GM12878 (cell line): Measurements from ENCODE around the gene SELENOO. TPM values are rescaled to one million over a fixed set of nuclear protein-coding genes. Genes with fewer than 3 reads are reported as not detected.

Source experiments
- CHD4 ChIP-seq: fragments of 200-600 bp; sonication (generic); IDR thresholded peaks from 2 replicates; pipeline ENCODE4 v1.6.1; 2016; ENCODE audit warnings: mild to moderate bottlenecking
- GATAD2B ChIP-seq: fragments of 450-650 bp; conservative IDR thresholded peaks from 2 replicates; pipeline ENCODE4 v1.6.1; 2017; ENCODE audit warnings: low read depth, mild to moderate bottlenecking, moderate library complexity
- IKZF1 ChIP-seq: fragments of 450-650 bp; conservative IDR thresholded peaks from 2 replicates; pipeline ENCODE4 v1.6.1; 2017; ENCODE audit warnings: antibody characterized with exemption, mild to moderate bottlenecking
- KDM1A ChIP-seq: fragments of 200-600 bp; sonication (generic); IDR thresholded peaks from 2 replicates; pipeline ENCODE4 v1.6.1; 2016; ENCODE audit warnings: borderline replicate concordance
- SIN3A ChIP-seq: IDR thresholded peaks from 2 replicates; pipeline ENCODE4 v1.6.1; 2012; ENCODE audit warnings: low read depth, low read length, improper control_type of control experiment
- YBX1 ChIP-seq: fragments of 450-650 bp; IDR thresholded peaks from 2 replicates; pipeline ENCODE4 v1.6.1; 2016; ENCODE audit warnings: antibody characterized with exemption
- ZZZ3 ChIP-seq: IDR thresholded peaks from 2 replicates; pipeline ENCODE4 v1.6.1; 2011; ENCODE audit warnings: low read depth; ENCODE audit not compliant: control insufficient read depth, insufficient read length
- polyA plus RNA-seq, 11 experiments: library from polyadenylated mRNA; depleted of rRNA in 4 of 11; unstranded in 6 of 11; stranded (reverse) in 5 of 11; fragments of >200 nt; fragmentation: Nextera tagmentation in 4 of 11; fragmentation: Illumina TruSeq in 1 of 11; extraction: Ambion mirVana in 4 of 11; extraction: Trizol in 1 of 11; gene quantifications; 1 replicate in 1 of 11; 2 replicates in 10 of 11; pipeline versions ENCODE4 v1.2.1 to v1.2.3, GENCODE V29; 2011 to 2016; ENCODE audit warnings: inconsistent platforms in 2 of 11, missing spikeins in 2 of 11, low read depth in 1 of 11
- total RNA-seq, 4 experiments: library from RNA; depleted of rRNA in 3 of 4; stranded (reverse); fragments of >200 nt in 3 of 4; fragmentation: Illumina TruSeq in 1 of 4; extraction: Trizol in 1 of 4; gene quantifications; 2 replicates each; pipeline versions ENCODE4 v1.2.1 to v1.2.3, GENCODE V29; 2013 to 2021
- TF ChIP-seq, protein P1 (sequence below): fragments of 450-650 bp; IDR thresholded peaks from 2 replicates; pipeline ENCODE4 v1.6.1; 2016; ENCODE audit warnings: mild to moderate bottlenecking
- TF ChIP-seq, protein P2 (sequence below): fragments of 450-650 bp; IDR thresholded peaks from 2 replicates; pipeline ENCODE4 v1.6.1; 2017; ENCODE audit warnings: low read depth, mild to moderate bottlenecking, moderate library complexity
- TF ChIP-seq, protein P3 (sequence below): fragments of 450-650 bp; IDR thresholded peaks from 2 replicates; pipeline ENCODE4 v1.6.1; 2014; ENCODE audit warnings: mild to moderate bottlenecking
- TF ChIP-seq, protein P4 (sequence below): fragments of 450-650 bp; formaldehyde crosslinking; IDR thresholded peaks from 2 replicates; pipeline ENCODE4 v1.4.0; 2022; ENCODE audit warnings: mild to moderate bottlenecking, moderate library complexity

SELENOO gene
- total and polyA plus RNA-seq, 10 of the 15 experiments (the other 5 are each of a cell fraction or from before 2014, with no cell fraction given): 0.42 to 23.3 (median 3.3) TPM

DNA sequence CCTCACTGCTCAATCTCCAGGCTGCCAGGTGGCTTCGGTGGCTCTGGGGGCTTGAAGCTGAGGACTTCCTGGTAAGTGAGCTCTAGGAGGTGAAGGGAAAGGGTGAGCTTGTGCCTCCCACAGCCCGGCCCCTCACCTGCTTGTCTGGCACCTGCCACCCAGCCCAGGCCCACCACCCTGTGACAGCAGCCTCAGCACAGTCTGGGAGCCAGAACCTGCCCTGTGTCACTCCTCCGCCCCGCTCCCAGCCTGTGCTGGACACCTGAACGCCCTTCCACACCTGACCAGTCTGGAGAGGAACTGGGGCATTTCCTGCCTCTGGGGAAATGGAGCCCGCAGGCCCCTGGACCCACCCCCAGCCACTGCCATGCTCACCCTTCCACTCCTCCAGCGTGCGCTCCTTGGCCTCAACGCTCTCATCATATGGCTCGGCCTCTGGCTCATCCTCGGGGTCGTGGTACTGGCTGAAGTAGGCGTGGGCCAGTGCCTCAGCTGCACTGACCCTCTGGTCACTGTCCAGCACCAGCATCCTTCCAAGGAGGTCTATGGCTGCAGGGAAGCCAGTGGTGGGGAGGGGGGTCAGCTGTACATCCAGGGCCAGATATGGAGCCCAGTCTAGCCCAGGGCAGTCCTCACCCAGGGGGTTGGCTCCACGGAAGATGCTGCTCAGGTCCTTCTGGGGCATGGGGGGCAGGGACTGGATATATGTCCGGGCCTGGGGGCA is 64.3 kb downstream of the SELENOO start (continued):
- TF ChIP-seq, protein P1, sequence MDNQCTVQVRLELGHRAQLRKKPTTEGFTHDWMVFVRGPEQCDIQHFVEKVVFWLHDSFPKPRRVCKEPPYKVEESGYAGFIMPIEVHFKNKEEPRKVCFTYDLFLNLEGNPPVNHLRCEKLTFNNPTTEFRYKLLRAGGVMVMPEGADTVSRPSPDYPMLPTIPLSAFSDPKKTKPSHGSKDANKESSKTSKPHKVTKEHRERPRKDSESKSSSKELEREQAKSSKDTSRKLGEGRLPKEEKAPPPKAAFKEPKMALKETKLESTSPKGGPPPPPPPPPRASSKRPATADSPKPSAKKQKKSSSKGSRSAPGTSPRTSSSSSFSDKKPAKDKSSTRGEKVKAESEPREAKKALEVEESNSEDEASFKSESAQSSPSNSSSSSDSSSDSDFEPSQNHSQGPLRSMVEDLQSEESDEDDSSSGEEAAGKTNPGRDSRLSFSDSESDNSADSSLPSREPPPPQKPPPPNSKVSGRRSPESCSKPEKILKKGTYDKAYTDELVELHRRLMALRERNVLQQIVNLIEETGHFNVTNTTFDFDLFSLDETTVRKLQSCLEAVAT: no peak
- TF ChIP-seq IKZF1 (no peak), CHD4 (no peak), ZZZ3 (no peak), KDM1A (no peak), GATAD2B (no peak), YBX1 (no peak), SIN3A (no peak)
- TF ChIP-seq, protein P2, sequence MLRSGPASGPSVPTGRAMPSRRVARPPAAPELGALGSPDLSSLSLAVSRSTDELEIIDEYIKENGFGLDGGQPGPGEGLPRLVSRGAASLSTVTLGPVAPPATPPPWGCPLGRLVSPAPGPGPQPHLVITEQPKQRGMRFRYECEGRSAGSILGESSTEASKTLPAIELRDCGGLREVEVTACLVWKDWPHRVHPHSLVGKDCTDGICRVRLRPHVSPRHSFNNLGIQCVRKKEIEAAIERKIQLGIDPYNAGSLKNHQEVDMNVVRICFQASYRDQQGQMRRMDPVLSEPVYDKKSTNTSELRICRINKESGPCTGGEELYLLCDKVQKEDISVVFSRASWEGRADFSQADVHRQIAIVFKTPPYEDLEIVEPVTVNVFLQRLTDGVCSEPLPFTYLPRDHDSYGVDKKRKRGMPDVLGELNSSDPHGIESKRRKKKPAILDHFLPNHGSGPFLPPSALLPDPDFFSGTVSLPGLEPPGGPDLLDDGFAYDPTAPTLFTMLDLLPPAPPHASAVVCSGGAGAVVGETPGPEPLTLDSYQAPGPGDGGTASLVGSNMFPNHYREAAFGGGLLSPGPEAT: no peak
- TF ChIP-seq, protein P3, sequence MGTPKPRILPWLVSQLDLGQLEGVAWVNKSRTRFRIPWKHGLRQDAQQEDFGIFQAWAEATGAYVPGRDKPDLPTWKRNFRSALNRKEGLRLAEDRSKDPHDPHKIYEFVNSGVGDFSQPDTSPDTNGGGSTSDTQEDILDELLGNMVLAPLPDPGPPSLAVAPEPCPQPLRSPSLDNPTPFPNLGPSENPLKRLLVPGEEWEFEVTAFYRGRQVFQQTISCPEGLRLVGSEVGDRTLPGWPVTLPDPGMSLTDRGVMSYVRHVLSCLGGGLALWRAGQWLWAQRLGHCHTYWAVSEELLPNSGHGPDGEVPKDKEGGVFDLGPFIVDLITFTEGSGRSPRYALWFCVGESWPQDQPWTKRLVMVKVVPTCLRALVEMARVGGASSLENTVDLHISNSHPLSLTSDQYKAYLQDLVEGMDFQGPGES: no peak
- TF ChIP-seq, protein P4, sequence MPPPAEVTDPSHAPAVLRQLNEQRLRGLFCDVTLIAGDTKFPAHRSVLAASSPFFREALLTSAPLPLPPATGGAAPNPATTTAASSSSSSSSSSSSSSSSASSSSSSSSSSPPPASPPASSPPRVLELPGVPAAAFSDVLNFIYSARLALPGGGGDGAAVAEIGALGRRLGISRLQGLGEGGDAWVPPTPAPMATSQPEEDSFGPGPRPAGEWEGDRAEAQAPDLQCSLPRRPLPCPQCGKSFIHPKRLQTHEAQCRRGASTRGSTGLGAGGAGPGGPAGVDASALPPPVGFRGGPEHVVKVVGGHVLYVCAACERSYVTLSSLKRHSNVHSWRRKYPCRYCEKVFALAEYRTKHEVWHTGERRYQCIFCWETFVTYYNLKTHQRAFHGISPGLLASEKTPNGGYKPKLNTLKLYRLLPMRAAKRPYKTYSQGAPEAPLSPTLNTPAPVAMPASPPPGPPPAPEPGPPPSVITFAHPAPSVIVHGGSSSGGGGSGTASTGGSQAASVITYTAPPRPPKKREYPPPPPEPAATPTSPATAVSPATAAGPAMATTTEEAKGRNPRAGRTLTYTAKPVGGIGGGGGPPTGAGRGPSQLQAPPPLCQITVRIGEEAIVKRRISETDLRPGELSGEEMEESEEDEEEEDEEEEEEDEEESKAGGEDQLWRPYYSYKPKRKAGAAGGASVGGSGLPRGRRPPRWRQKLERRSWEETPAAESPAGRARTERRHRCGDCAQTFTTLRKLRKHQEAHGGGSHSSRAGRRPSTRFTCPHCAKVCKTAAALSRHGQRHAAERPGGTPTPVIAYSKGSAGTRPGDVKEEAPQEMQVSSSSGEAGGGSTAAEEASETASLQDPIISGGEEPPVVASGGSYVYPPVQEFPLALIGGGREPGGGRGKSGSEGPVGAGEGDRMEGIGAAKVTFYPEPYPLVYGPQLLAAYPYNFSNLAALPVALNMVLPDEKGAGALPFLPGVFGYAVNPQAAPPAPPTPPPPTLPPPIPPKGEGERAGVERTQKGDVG: no peak
